Coronary artery (tissue), 2 donors: ENCODE measurements around the gene KIAA0825.
"Not testable (repeated sequence)": the region's sequence is repeated elsewhere in the genome, so short reads cannot be mapped to it uniquely, and the experiment has no call there.

ENCODE experiments used
- DNase-seq: peaks from one replicate; pipeline ENCODE4 v3.0.0-alpha.2; 2017; ENCODE audit warnings: low spot score
- H3K27ac ChIP-seq, 2 donors: fragments of 200-600 bp; sonication (generic); one replicate each; pipeline ENCODE4 v1.5.1; 2016 to 2019
- H3K4me3 ChIP-seq: fragments of 200-600 bp; sonication (generic); 2 replicates; pipeline ENCODE4 v1.5.1; 2016; ENCODE audit warnings: mild to moderate bottlenecking, moderate library complexity
- TF ChIP-seq, protein P1 (sequence below): fragments of 200-600 bp; sonication (generic); IDR thresholded peaks from one replicate; pipeline ENCODE4 v1.5.1; 2019; ENCODE audit warnings: antibody characterized with exemption

Gene KIAA0825

DNA sequence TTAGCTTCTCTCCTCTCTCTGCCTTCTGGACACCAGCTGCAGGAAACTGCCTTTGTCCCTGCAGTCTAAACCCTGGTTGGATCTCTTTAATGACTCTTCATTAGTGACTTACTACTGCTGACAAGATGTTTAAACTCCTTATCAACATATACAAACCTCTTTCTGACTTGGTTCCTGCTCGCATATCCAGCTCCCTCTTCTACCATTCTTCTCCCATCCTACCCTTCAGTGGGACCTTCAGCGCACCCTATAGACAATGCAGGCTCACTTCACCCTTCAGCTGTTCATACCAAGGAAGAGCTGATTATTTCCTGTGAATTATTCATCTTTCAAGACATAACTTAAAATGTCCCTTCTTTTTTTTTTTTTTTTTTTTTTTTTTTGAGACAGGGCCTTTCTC is 436.5 kb downstream of the KIAA0825 start:
- no peak overlapping the region for H3K4me3 ChIP-seq
- no peak for DNase-seq
- no peak overlapping the region for H3K27ac ChIP-seq
- TF ChIP-seq, protein P1, sequence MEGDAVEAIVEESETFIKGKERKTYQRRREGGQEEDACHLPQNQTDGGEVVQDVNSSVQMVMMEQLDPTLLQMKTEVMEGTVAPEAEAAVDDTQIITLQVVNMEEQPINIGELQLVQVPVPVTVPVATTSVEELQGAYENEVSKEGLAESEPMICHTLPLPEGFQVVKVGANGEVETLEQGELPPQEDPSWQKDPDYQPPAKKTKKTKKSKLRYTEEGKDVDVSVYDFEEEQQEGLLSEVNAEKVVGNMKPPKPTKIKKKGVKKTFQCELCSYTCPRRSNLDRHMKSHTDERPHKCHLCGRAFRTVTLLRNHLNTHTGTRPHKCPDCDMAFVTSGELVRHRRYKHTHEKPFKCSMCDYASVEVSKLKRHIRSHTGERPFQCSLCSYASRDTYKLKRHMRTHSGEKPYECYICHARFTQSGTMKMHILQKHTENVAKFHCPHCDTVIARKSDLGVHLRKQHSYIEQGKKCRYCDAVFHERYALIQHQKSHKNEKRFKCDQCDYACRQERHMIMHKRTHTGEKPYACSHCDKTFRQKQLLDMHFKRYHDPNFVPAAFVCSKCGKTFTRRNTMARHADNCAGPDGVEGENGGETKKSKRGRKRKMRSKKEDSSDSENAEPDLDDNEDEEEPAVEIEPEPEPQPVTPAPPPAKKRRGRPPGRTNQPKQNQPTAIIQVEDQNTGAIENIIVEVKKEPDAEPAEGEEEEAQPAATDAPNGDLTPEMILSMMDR = no peak

DNA sequence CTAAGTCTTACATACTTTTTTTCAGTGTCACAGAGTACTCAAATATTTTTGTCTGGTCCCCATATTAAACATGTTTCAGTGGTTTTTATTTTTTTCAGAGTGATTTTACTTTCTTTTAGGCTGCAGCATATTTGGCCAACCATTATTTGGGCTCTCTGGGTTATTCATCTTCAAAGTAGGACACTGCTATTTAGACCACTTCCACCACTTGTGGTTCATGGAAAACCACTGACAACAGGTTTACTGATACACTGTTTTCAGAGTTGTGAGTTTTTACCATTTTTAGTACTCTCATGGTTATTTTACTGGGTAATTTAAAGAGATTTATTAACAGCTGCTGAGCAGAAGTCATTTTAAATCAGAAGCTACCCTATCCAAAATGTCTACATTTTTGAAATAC is 437.6 kb downstream of the KIAA0825 start:
- Histone ChIP-seq H3K4me3 (no peak overlapping the region), H3K27ac (no peak overlapping the region)
- DNase-seq = no peak
- TF ChIP-seq, protein P1 = no peak

DNA sequence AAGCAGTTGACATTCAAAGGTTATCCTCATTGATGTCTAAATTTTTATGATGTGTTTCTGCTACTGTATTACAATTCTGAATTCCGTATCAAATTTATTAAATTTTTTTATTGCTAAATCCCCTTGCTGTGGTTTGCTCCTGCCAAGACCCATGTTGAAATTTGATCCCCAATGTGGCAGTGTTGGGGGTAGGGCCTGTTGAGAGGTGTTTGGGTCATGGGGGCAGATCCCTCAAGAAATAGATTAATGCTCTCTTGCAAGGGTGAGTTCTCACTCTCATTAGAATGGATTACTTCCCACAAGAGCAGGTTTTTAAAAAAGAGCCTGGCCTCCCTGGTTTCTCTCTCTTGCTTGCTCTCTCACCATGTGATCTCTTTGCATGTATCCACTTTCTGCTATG is 442.5 kb downstream of the KIAA0825 start:
- no peak overlapping the region for H3K4me3 ChIP-seq
- TF ChIP-seq, protein P1 = no peak
- no peak overlapping the region for H3K27ac ChIP-seq
- DNase-seq = no peak

DNA sequence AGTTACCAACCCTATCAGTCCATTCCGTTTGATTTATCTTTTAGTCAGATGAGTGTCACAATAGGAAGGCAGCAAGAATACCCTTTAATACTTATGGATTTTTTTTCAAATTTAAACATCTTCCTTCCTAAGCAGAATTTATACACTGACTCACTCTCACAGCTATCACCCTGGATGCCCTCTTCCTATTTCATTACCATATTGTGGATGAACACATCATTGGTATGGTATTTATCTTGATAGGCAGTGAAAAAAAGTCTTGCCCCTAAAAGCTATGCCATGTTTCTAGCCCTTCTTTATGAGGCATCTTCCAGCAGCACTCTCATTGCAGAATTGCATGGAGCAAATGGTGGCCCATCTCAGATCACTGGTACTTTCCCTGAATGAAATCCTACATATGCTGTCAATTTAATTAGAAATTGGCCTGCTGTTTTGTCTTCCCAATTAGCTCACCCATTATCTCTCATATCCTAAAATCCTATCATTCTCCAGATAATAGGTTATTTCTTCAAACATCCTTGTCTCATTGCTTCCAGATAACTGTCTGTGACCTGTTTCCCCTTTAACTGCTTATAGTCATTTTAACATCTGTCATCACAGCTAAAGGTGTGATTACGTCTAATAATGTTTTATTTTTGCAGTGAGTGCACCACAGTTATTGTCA is 443.5 kb downstream of the KIAA0825 start:
- no peak overlapping the region for H3K27ac ChIP-seq
- DNase-seq = no peak
- TF ChIP-seq, protein P1 = no peak
- no peak overlapping the region for H3K4me3 ChIP-seq

DNA sequence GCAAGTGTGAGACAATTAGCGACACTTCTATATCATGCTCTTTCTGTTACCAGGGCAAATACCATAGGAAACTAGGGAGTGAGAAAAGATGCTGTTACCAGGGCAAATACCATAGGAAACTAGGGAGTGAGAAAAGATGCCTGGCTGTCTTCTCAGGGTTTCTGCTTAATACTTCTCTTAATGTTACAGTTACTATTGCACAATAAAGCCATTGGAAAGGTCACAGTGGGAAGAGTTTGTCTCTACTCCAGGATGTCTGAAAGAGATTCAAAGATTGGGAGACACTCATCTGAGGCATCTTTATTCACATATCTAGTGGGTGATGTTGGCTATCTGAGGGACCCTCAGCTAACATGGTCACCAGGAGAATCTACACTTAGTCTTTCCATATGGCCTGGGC is 445.3 kb downstream of the KIAA0825 start:
- DNase-seq = no peak
- TF ChIP-seq, protein P1 = no peak
- H3K4me3 ChIP-seq = no peak overlapping the region

DNA sequence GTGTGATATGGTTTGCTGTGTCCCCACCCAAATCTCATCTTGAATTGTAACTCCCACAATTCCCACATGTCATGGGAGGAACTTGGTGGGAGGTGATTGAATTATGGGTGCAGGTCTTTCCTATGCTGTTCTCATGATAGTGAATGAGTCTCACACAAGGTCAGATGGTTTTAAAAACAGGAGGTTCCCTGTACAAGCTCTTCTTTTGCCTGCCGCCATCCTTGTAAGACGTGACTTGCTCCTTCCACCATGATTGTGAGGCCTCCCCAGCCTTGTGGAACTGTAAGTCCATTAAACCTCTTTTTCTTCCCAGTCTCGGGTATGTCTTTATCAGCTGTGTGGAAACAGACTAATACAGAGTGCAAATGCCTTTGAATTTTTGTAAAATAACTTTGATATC is 447.3 kb downstream of the KIAA0825 start:
- DNase-seq, H3K27ac ChIP-seq: not testable (repeated sequence)

More for the DNA sequence above, 445.3 kb downstream of the KIAA0825 start:
- H3K27ac ChIP-seq = no peak overlapping the region

DNA sequence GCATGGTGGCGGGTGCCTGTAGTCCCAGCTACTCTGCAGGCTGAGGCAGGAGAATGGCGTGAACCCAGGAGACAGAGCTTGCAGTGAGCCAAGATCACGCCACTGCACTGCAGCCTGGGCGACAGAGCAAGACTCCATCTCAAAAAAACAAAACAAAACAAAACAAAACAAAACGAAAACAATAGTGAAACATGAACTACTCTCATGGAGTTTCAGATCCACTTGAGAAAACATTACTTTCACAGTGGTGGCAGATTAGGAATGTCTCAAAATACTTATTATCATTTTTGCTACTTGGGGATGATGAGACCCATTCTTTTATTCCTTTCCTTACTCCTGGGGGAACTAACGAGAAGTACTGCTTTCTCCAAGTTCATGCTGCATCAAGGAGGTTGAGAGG is 448.2 kb downstream of the KIAA0825 start:
- H3K27ac ChIP-seq, H3K4me3 ChIP-seq, DNase-seq: not testable (repeated sequence)

More for the DNA sequence above, 447.3 kb downstream of the KIAA0825 start:
- not testable (repeated sequence) for H3K4me3 ChIP-seq

DNA sequence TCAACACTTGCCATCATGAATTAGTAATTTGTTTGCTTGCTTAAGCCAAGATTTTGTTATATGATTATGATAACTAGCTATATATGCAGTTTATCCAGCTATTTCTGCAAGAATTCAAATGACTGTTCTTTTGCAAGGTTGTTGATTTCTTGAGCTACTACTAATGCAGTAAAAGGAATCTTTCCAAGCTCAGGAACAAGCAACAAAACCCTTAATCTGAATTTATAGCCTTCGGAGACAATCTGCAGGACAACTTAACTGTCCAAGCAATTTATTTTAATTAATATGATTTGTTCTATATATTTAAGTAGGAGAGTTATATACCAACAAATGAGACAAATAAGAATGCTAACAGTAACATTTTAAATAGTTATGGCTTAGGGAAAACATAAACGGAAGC is 450.3 kb downstream of the KIAA0825 start:
- TF ChIP-seq, protein P1 = no peak
- Histone ChIP-seq H3K4me3 (no peak overlapping the region), H3K27ac (no peak overlapping the region)
- no peak for DNase-seq
